HEK293T (cell line): Measurements from ENCODE around the gene SPDYE3.
"Not testable (repeated sequence)": the region's sequence is repeated elsewhere in the genome, so short reads cannot be mapped to it uniquely, and the experiment has no call there.

Source experiments
- FOXM1 ChIP-seq: fragments of 450-650 bp; IDR thresholded peaks from 2 replicates; pipeline ENCODE4 v1.6.1; 2017; ENCODE audit warnings: mild to moderate bottlenecking, borderline replicate concordance
- HDGF ChIP-seq: fragments of 450-650 bp; IDR thresholded peaks from 2 replicates; pipeline ENCODE4 v1.6.1; 2017; ENCODE audit warnings: antibody characterized with exemption, borderline replicate concordance

DNA sequence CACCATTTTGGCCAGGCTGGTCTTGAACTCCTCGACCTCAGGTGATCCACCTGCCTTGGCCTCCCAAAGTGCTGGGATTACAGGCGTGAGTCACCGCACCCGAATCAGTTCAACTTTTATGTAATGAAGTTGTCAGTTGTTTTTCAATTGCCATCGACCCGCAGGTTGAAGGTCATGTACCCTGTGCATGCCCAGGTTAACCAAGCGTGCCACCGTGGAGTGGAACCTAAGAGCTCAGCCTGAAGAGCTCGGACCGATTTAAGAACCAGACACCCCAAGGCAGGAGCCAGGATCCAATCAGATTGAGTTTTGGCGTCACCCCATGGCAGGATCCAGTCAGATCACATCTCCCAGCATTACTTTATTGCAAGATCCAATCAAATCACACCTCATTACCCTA is 19.4 kb downstream of the SPDYE3 start:
- not testable (repeated sequence) for TF ChIP-seq HDGF, FOXM1
